GM06990 (cell line): ENCODE measurements around the gene MIGA2.

Source experiments
- DNase-seq: peaks from one replicate; pipeline ENCODE4 v3.0.0-alpha.2; 2011; ENCODE audit not compliant: insufficient read length; ENCODE audit errors: extremely low read depth
- H3K27me3 ChIP-seq: replicated peaks from 2 replicates; pipeline ENCODE4 v1.6.0; 2011; ENCODE audit warnings: low read length; ENCODE audit not compliant: control insufficient read depth, insufficient read depth
- H3K36me3 ChIP-seq: 2 replicates; pipeline ENCODE4 v1.5.1; 2011; ENCODE audit warnings: low read length; ENCODE audit not compliant: control insufficient read depth, insufficient read depth
- H3K4me3 ChIP-seq: replicated peaks from 2 replicates; pipeline ENCODE4 v1.5.1; 2011; ENCODE audit warnings: low read depth, mild to moderate bottlenecking, control low read depth, low read length
- TF ChIP-seq, protein P1 (sequence below): IDR thresholded peaks from 2 replicates; pipeline ENCODE4 v1.5.1; 2011; ENCODE audit warnings: low read length, control low read depth, mild to moderate bottlenecking, inconsistent platforms; ENCODE audit not compliant: insufficient read depth, poor library complexity, severe bottlenecking

The MIGA2 gene

DNA sequence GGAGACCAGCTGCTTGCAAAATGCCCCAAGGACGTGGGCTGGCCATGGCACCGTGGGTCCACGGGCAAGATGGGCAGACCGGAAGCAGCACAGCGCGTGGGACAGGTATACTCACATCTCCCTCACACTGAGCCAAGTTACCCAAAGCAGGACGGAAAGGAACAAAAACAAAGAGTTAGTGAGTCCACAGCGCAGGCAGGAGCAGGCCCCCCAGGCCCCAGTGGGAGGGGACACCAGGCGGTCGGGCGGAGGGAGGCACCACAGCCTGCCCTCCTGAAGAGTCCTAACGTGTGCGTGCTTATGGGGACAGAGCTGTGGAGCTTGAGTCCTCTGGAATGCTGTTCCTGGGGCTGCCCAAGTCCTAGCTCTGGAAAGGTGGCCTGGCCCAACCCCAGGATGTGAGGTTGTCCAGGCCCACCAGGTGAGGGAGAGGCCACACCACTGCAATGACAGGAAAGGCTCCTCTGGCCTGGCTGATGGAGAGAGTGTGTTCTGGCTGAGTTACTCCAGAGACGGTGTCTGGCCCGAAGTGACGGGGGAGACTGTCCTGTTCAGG lies 23.5 kb upstream of the MIGA2 start:
- H3K27me3 ChIP-seq = no peaks in the 10 kb centered on the region
- peaks cover 17% of the 10 kb centered on the region for H3K36me3 ChIP-seq
- DNase-seq = no peak
- TF ChIP-seq, protein P1, sequence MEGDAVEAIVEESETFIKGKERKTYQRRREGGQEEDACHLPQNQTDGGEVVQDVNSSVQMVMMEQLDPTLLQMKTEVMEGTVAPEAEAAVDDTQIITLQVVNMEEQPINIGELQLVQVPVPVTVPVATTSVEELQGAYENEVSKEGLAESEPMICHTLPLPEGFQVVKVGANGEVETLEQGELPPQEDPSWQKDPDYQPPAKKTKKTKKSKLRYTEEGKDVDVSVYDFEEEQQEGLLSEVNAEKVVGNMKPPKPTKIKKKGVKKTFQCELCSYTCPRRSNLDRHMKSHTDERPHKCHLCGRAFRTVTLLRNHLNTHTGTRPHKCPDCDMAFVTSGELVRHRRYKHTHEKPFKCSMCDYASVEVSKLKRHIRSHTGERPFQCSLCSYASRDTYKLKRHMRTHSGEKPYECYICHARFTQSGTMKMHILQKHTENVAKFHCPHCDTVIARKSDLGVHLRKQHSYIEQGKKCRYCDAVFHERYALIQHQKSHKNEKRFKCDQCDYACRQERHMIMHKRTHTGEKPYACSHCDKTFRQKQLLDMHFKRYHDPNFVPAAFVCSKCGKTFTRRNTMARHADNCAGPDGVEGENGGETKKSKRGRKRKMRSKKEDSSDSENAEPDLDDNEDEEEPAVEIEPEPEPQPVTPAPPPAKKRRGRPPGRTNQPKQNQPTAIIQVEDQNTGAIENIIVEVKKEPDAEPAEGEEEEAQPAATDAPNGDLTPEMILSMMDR = no peak
- H3K4me3 ChIP-seq = no peak overlapping the region

DNA sequence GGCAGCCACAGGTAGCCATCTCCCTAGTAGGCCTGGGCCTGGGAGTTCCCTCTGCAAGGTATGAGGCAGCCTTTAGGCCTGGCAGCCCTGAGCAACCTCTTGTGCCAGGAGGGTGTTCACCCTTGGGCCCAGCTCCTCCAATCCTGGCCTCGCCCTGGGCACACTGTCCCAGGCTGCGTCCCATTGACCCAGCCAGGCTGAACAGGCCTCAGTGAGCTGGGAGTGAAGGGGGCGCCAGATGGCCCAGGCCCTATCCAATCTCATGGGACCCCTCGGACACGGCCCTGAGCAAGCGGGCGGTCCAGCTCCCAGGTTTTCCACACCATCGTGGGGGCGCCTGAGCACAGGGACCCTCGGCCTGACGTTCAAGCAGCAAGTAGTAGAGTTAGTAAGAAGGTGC lies 22.8 kb upstream of the MIGA2 start:
- TF ChIP-seq, protein P1 = no peak
- peaks cover 12% of the 10 kb centered on the region for H3K36me3 ChIP-seq
- DNase-seq = no peak
- H3K4me3 ChIP-seq = no peak overlapping the region
- no peaks in the 10 kb centered on the region for H3K27me3 ChIP-seq

DNA sequence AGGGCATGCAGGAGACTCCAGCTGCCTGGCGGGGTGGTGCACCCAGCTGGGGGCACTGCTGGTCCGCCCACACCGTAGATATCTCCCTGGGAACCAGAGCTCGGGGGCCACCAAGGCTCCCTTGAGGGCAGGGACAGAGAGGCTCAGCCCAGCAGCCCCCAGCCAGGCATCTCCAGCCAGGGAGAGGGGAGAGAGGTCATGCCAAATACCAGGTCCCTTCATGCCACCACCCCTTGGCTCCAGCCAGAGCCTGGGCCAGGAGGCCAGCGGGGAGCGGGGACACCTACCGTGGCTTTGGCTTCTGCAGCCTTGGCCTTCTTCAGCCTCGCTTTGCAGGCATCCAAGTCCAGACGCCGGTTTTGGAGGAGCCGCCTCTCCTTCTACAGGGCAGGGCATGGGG lies 22.3 kb upstream of the MIGA2 start:
- no peaks in the 10 kb centered on the region for H3K27me3 ChIP-seq
- TF ChIP-seq, protein P1 = no peak
- no peak overlapping the region for H3K4me3 ChIP-seq
- H3K36me3 ChIP-seq = peaks cover 11% of the 10 kb centered on the region
- no peak for DNase-seq

DNA sequence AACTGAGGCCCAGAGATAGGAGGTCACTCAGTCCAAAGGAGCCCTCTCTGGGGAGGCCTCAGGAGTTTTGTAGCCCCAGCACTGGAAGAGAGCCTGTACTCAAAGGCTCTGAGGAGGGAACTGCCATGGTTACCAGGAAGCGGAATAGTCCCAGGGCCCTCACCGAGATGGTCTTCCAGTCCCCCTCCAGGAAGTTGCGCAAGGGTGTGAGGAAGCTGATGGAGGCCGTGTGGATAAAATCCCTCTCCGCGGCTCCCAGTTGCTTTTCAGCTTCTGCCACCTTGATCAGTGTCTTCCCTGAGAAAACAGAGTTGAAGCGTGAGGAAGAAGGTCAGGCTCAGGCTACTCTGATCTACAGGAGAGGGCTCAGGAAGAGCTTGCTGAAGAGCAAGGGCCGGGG lies 21.8 kb upstream of the MIGA2 start:
- TF ChIP-seq, protein P1 = no peak
- H3K36me3 ChIP-seq = peaks cover 11% of the 10 kb centered on the region
- no peak overlapping the region for H3K4me3 ChIP-seq
- H3K27me3 ChIP-seq = no peaks in the 10 kb centered on the region
- DNase-seq = no peak

DNA sequence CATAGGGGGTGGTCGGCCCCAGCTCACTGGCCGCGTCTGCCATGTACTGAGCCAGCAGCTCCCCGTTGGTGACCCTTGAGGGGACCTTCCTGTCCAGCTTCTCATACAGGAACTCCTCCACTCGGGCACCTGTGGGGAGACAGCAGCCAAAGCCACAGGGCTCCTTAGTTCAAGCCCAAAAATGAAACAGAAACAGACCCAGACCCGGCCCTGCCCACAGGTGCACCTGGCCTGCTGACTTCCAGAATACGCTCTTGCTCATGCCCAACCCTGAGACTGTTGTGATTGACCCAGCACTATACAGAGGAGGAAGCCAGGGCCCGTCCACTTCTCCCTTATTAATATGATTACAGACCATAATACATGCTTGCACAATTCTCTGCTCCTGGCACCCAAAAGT lies 15.3 kb upstream of the MIGA2 start:
- DNase-seq = no peak
- peak overlapping the region; percentile 14; the same call in 1 of the 2 replicates for H3K4me3 ChIP-seq

DNA sequence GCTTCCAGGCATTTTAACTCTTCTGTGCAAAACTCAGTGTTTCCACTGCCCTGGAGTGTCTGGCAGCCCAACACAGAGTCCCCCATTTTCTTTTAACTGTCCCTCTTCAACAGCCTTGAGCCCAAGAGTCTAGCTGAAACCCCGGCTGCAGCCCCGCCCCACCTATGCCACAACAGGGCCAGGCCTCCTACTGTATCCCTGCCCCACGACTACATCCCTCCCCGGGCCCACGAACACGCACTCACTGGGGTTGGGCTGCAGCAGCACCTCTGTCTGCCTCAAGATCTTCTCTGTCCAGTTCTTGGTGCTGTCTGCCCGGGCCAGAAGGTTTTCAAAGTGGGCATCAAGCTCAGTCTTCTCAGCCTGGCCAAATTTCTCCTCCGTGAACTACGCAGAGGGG lies 14.4 kb upstream of the MIGA2 start:
- TF ChIP-seq, protein P1 = no peak
- no peak for DNase-seq

More for the DNA sequence above, 15.3 kb upstream of the MIGA2 start:
- TF ChIP-seq, protein P1 = no peak
- H3K36me3 ChIP-seq = no peaks in the 10 kb centered on the region; the same call in none of the 2 replicates
- H3K27me3 ChIP-seq = no peaks in the 10 kb centered on the region

More for the DNA sequence above, 14.4 kb upstream of the MIGA2 start:
- H3K36me3 ChIP-seq = no peaks in the 10 kb centered on the region; the same call in none of the 2 replicates
- no peaks in the 10 kb centered on the region for H3K27me3 ChIP-seq
- no peak overlapping the region for H3K4me3 ChIP-seq
